WTC11 (cell line): ENCODE data around the gene ZNF407. TPM values are rescaled to one million over a fixed set of nuclear protein-coding genes. Genes with fewer than 3 reads are reported as not detected.

Source experiments
- ATAC-seq: fragments of 200-7000 bp; cut with Tn5 transposase; 2 replicates; pipeline ENCODE4 v1.10.0; 2021; ENCODE audit warnings: mild to moderate bottlenecking, moderate library complexity
- CTCF ChIA-PET: fragments of 300-600 bp; sonication (Branson Sonifier 250); formaldehyde crosslinking; loops from one replicate; lab custom pipeline; 2021; ENCODE audit warnings: antibody characterized with exemption; lab: Charles Lee
- POLR2A ChIA-PET: fragments of 350-600 bp; sonication (Branson Sonifier 250); formaldehyde crosslinking; loops from one replicate; lab custom pipeline; 2021; ENCODE audit warnings: antibody characterized with exemption; lab: Charles Lee
- DNase-seq: peaks from one replicate; pipeline ENCODE4 v3.0.0; 2021; ENCODE audit warnings: low spot score
- H3K27ac Mint-ChIP-seq: 2 replicates; pipeline ENCODE4 v1.8.0; 2021; ENCODE audit warnings: mixed read lengths
- H3K27me3 Mint-ChIP-seq: 2 replicates; pipeline ENCODE4 v1.8.0; 2021; ENCODE audit warnings: low read depth, mild to moderate bottlenecking, moderate library complexity, mixed read lengths
- H3K36me3 Mint-ChIP-seq: 2 replicates; pipeline ENCODE4 v1.8.0; 2021; ENCODE audit warnings: mixed read lengths
- H3K4me1 Mint-ChIP-seq: 2 replicates; pipeline ENCODE4 v1.8.0; 2022; ENCODE audit warnings: mixed read lengths
- H3K4me3 Mint-ChIP-seq: 2 replicates; pipeline ENCODE4 v1.8.0; 2021; ENCODE audit warnings: mild to moderate bottlenecking, moderate library complexity, mixed read lengths
- H3K9me3 Mint-ChIP-seq: 2 replicates; pipeline ENCODE4 v1.8.0; 2021; ENCODE audit warnings: mixed read lengths
- ATF1 ChIP-seq: sonication (generic); formaldehyde crosslinking; IDR thresholded peaks from 2 replicates; pipeline ENCODE4 v1.8.1; 2023; ENCODE audit warnings: mild to moderate bottlenecking, moderate library complexity, missing genetic modification reagents
- CREB1 ChIP-seq: sonication (generic); formaldehyde crosslinking; IDR thresholded peaks from 2 replicates; pipeline ENCODE4 v1.8.0; 2023; ENCODE audit warnings: mild to moderate bottlenecking, missing genetic modification reagents
- CREM ChIP-seq: sonication (generic); formaldehyde crosslinking; IDR thresholded peaks from 2 replicates; pipeline ENCODE4 v1.8.1; 2022; ENCODE audit warnings: mild to moderate bottlenecking, missing genetic modification reagents, moderate library complexity
- GTF2I ChIP-seq: fragments of 250-450 bp; sonication (Bioruptor Pico); conservative IDR thresholded peaks from 2 replicates; pipeline ENCODE4 v1.4.0; 2021; ENCODE audit warnings: mild to moderate bottlenecking
- MYBL2 ChIP-seq: sonication (generic); formaldehyde crosslinking; IDR thresholded peaks from 2 replicates; pipeline ENCODE4 v1.8.1; 2023; ENCODE audit warnings: mild to moderate bottlenecking, moderate library complexity, missing genetic modification reagents
- NFYB ChIP-seq: sonication (generic); formaldehyde crosslinking; conservative IDR thresholded peaks from 2 replicates; pipeline ENCODE4 v1.8.0; 2022; ENCODE audit warnings: low read depth, missing genetic modification reagents
- NR1H2 ChIP-seq: sonication (generic); formaldehyde crosslinking; IDR thresholded peaks from 2 replicates; pipeline ENCODE4 v1.9.0; 2021; ENCODE audit warnings: mild to moderate bottlenecking, moderate library complexity, missing genetic modification reagents
- NR2C2 ChIP-seq: sonication (generic); formaldehyde crosslinking; IDR thresholded peaks from 2 replicates; pipeline ENCODE4 v1.8.0; 2022; ENCODE audit warnings: mild to moderate bottlenecking, missing genetic modification reagents
- RORB ChIP-seq: fragments of 250-450 bp; sonication (Bioruptor Pico); IDR thresholded peaks from 2 replicates; pipeline ENCODE4 v1.9.0; 2021; ENCODE audit warnings: mild to moderate bottlenecking
- SP1 ChIP-seq: sonication (generic); formaldehyde crosslinking; conservative IDR thresholded peaks from 2 replicates; pipeline ENCODE4 v1.8.1; 2022; ENCODE audit warnings: missing genetic modification reagents
- TCF7 ChIP-seq: sonication (generic); formaldehyde crosslinking; IDR thresholded peaks from 2 replicates; pipeline ENCODE4 v1.8.0; 2022; ENCODE audit warnings: mild to moderate bottlenecking, low read depth, missing genetic modification reagents, moderate library complexity
- ZNF138 ChIP-seq: sonication (generic); formaldehyde crosslinking; conservative IDR thresholded peaks from 2 replicates; pipeline ENCODE4 v1.8.1; 2022; ENCODE audit warnings: mild to moderate bottlenecking, moderate library complexity, missing genetic modification reagents
- ZNF671 ChIP-seq: fragments of 250-450 bp; sonication (Bioruptor Pico); IDR thresholded peaks from 2 replicates; pipeline ENCODE4 v1.8.0; 2021; ENCODE audit warnings: mild to moderate bottlenecking
- total RNA-seq: library from RNA; stranded (reverse); gene quantifications from 3 replicates; pipeline ENCODE4 v1.2.3, GENCODE V29; 2021
- TF ChIP-seq, protein P1 (sequence below): sonication (generic); formaldehyde crosslinking; IDR thresholded peaks from 2 replicates; pipeline ENCODE4 v1.8.0; 2023; ENCODE audit warnings: missing genetic modification reagents, mild to moderate bottlenecking, borderline replicate concordance
- TF ChIP-seq, protein P2 (sequence below): fragments of 250-450 bp; sonication (Bioruptor Pico); conservative IDR thresholded peaks from 2 replicates; pipeline ENCODE4 v1.9.0; 2021; ENCODE audit warnings: mild to moderate bottlenecking
- TF ChIP-seq, protein P3 (sequence below): sonication (generic); formaldehyde crosslinking; IDR thresholded peaks from 2 replicates; pipeline ENCODE4 v1.8.1; 2023; ENCODE audit warnings: mild to moderate bottlenecking, missing genetic modification reagents, borderline replicate concordance
- TF ChIP-seq, protein P4 (sequence below): sonication (generic); formaldehyde crosslinking; IDR thresholded peaks from 2 replicates; pipeline ENCODE4 v1.8.0; 2022; ENCODE audit warnings: mild to moderate bottlenecking, missing genetic modification reagents
- TF ChIP-seq, protein P5 (sequence below): sonication (generic); formaldehyde crosslinking; IDR thresholded peaks from 2 replicates; pipeline ENCODE4 v1.8.0; 2022; ENCODE audit warnings: mild to moderate bottlenecking, missing genetic modification reagents

Gene ZNF407
- total RNA-seq, 1 experiment from 2014 or later = 6.5 TPM

DNA sequence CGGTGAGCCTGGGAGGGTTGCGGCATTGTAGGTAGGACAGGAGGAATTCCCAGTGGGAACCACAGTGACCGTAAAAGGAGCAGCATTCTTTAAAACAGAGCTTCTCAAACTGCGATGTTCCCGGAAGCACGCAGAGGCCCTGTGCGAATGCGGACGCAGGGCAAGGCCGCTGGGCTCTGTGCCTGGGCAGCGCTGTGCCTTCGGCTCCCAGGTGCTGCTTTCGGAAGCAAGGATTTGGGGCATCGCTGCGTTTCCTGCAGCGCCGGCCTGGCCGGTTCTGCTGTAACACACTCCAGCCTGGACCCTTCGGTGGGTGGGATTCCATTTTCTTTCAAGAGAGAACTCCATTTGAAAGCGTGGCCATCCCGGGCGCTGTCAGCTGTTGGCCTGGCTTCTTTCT, 492.7 kb downstream of the ZNF407 start:
- ATAC-seq = peak; percentile 58
- H3K27ac Mint-ChIP-seq = no peak overlapping the region
- H3K9me3 Mint-ChIP-seq = peaks cover 14% of the 10 kb centered on the region
- ChIA-PET CTCF (no interaction called here), POLR2A (no interaction called here)
- H3K4me3 Mint-ChIP-seq = no peak overlapping the region
- peaks cover 9% of the 10 kb centered on the region for H3K36me3 Mint-ChIP-seq
- no peak for DNase-seq
- H3K27me3 Mint-ChIP-seq = no peaks in the 10 kb centered on the region
- TF ChIP-seq NR2C2 (CRISPR knock-in tag) (no peak), ATF1 (CRISPR knock-in tag) (no peak), NFYB (CRISPR knock-in tag) (no peak), SP1 (no peak), TCF7 (CRISPR knock-in tag) (no peak), CREB1 (CRISPR knock-in tag) (no peak), NR1H2 (CRISPR knock-in tag) (no peak), RORB (CRISPR knock-in tag) (no peak), GTF2I (CRISPR knock-in tag) (no peak), MYBL2 (CRISPR knock-in tag) (no peak), ZNF671 (no peak), ZNF138 (no peak), CREM (CRISPR knock-in tag) (no peak)
- TF ChIP-seq, protein P1, sequence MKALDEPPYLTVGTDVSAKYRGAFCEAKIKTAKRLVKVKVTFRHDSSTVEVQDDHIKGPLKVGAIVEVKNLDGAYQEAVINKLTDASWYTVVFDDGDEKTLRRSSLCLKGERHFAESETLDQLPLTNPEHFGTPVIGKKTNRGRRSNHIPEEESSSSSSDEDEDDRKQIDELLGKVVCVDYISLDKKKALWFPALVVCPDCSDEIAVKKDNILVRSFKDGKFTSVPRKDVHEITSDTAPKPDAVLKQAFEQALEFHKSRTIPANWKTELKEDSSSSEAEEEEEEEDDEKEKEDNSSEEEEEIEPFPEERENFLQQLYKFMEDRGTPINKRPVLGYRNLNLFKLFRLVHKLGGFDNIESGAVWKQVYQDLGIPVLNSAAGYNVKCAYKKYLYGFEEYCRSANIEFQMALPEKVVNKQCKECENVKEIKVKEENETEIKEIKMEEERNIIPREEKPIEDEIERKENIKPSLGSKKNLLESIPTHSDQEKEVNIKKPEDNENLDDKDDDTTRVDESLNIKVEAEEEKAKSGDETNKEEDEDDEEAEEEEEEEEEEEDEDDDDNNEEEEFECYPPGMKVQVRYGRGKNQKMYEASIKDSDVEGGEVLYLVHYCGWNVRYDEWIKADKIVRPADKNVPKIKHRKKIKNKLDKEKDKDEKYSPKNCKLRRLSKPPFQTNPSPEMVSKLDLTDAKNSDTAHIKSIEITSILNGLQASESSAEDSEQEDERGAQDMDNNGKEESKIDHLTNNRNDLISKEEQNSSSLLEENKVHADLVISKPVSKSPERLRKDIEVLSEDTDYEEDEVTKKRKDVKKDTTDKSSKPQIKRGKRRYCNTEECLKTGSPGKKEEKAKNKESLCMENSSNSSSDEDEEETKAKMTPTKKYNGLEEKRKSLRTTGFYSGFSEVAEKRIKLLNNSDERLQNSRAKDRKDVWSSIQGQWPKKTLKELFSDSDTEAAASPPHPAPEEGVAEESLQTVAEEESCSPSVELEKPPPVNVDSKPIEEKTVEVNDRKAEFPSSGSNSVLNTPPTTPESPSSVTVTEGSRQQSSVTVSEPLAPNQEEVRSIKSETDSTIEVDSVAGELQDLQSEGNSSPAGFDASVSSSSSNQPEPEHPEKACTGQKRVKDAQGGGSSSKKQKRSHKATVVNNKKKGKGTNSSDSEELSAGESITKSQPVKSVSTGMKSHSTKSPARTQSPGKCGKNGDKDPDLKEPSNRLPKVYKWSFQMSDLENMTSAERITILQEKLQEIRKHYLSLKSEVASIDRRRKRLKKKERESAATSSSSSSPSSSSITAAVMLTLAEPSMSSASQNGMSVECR (CRISPR knock-in tag) = no peak
- TF ChIP-seq, protein P2, sequence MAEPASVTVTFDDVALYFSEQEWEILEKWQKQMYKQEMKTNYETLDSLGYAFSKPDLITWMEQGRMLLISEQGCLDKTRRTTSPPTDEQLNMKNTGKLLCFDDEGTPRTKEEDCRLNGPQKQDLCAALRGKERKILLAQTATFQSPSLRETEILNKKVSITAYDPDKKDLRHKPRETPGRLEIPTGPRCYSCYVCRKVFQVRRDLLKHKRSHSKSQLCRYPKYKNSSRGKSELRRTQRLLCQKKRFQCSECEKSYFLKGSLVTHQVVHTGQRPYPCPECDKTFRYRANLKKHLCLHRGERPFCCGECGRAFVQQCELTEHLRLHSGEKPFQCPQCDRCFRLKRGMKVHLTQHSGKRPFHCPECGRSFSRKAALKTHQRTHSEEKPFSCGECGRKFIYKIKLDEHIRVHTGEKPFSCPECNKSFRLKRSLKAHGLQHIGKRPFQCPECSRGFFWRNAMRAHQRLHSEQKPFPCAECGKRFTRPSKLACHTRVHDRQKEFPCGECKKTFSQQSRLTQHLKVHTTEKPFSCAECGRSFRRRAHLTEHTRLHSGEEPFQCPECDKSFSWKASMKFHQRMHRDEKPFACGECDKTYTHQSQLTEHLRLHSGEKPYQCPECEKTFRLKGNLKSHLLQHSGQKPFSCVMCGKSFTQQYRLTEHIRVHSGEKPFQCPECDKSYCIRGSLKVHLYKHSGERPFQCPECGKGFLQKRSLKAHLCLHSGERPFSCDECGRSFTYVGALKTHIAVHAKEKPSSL (CRISPR knock-in tag) = no peak
- TF ChIP-seq, protein P3, sequence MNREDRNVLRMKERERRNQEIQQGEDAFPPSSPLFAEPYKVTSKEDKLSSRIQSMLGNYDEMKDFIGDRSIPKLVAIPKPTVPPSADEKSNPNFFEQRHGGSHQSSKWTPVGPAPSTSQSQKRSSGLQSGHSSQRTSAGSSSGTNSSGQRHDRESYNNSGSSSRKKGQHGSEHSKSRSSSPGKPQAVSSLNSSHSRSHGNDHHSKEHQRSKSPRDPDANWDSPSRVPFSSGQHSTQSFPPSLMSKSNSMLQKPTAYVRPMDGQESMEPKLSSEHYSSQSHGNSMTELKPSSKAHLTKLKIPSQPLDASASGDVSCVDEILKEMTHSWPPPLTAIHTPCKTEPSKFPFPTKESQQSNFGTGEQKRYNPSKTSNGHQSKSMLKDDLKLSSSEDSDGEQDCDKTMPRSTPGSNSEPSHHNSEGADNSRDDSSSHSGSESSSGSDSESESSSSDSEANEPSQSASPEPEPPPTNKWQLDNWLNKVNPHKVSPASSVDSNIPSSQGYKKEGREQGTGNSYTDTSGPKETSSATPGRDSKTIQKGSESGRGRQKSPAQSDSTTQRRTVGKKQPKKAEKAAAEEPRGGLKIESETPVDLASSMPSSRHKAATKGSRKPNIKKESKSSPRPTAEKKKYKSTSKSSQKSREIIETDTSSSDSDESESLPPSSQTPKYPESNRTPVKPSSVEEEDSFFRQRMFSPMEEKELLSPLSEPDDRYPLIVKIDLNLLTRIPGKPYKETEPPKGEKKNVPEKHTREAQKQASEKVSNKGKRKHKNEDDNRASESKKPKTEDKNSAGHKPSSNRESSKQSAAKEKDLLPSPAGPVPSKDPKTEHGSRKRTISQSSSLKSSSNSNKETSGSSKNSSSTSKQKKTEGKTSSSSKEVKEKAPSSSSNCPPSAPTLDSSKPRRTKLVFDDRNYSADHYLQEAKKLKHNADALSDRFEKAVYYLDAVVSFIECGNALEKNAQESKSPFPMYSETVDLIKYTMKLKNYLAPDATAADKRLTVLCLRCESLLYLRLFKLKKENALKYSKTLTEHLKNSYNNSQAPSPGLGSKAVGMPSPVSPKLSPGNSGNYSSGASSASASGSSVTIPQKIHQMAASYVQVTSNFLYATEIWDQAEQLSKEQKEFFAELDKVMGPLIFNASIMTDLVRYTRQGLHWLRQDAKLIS (CRISPR knock-in tag) = no peak
- TF ChIP-seq, protein P4, sequence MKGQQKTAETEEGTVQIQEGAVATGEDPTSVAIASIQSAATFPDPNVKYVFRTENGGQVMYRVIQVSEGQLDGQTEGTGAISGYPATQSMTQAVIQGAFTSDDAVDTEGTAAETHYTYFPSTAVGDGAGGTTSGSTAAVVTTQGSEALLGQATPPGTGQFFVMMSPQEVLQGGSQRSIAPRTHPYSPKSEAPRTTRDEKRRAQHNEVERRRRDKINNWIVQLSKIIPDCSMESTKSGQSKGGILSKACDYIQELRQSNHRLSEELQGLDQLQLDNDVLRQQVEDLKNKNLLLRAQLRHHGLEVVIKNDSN (CRISPR knock-in tag) = no peak
- TF ChIP-seq, protein P5, sequence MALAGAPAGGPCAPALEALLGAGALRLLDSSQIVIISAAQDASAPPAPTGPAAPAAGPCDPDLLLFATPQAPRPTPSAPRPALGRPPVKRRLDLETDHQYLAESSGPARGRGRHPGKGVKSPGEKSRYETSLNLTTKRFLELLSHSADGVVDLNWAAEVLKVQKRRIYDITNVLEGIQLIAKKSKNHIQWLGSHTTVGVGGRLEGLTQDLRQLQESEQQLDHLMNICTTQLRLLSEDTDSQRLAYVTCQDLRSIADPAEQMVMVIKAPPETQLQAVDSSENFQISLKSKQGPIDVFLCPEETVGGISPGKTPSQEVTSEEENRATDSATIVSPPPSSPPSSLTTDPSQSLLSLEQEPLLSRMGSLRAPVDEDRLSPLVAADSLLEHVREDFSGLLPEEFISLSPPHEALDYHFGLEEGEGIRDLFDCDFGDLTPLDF (CRISPR knock-in tag) = no peak
- H3K4me1 Mint-ChIP-seq = peaks cover 13% of the 10 kb centered on the region
